HCT116 (cell line): ENCODE measurements around the gene KIF21B. TPM values are rescaled to one million over a fixed set of nuclear protein-coding genes. Genes with fewer than 3 reads are reported as not detected.
A peak's percentile ranks its signal among the peaks of the same experiment; 100 is the strongest.

Source experiments
- ATAC-seq: fragments of 200-7000 bp; cut with Tn5 transposase; 2 replicates; pipeline ENCODE4 v1.9.1; 2020; ENCODE audit warnings: mild to moderate bottlenecking, moderate library complexity
- BruUV-seq: library from RNA; stranded (reverse); fragments of 400-500 nt; replicated peaks from 2 replicates; lab custom pipeline; 2021; lab: Mats Ljungman, UMichigan
- CTCF ChIA-PET: fragments of 300-600 bp; sonication (Branson Sonifier 250); formaldehyde crosslinking; loops from one replicate; lab custom pipeline; 2021; ENCODE audit warnings: antibody characterized with exemption; lab: Charles Lee
- POLR2A ChIA-PET: fragments of 300-600, 350-600 bp; sonication (Branson Sonifier 250); formaldehyde crosslinking; loops from one replicate; lab custom pipeline; 2021; ENCODE audit warnings: antibody characterized with exemption; lab: Charles Lee
- RAD21 ChIA-PET, 2 experiments: fragments of 300-600 bp; sonication (Branson Sonifier 250); formaldehyde crosslinking; loops; one replicate each; lab custom pipeline; 2023; ENCODE audit warnings: low total read pairs in 2 of 2; ENCODE audit not compliant: uncharacterized antibody in 2 of 2, unreplicated experiment in 2 of 2, low non-redundant PET in 1 of 2; lab: Charles Lee
- DNase-seq: peaks from one replicate; pipeline ENCODE4 v3.0.0-alpha.2; 2010; ENCODE audit warnings: low read depth, low spot score
- H2AFZ ChIP-seq: fragments of 200-600 bp; shearing (Covaris generic), sonication (generic); 2 replicates; pipeline ENCODE4 v1.6.1; 2017; ENCODE audit warnings: low read depth, mixed run types, mixed read lengths, antibody characterized with exemption, low read length; ENCODE audit not compliant: poor library complexity, severe bottlenecking
- H3K27ac ChIP-seq: 2 replicates; pipeline ENCODE4 v1.5.1; 2012; ENCODE audit warnings: low read depth, low read length
- H3K27me3 ChIP-seq: fragments of 200-600 bp; sonication (generic); 2 replicates; pipeline ENCODE4 v1.6.1; 2016; ENCODE audit warnings: mixed run types, low read length, mixed read lengths; ENCODE audit not compliant: insufficient read depth
- H3K36me3 ChIP-seq, 2 experiments: fragments of 200-500 bp in 1 of 2; fragments of 200-600 bp in 1 of 2; sonication (Bioruptor generic) in 1 of 2; sonication (generic) in 1 of 2; 2 replicates each; pipeline versions ENCODE4 v1.5.1 to v1.6.1; 2014 to 2016; ENCODE audit warnings: low read length in 2 of 2, inconsistent platforms in 1 of 2, mixed read lengths in 1 of 2, mixed run types in 1 of 2; ENCODE audit not compliant: insufficient read depth in 2 of 2, control insufficient read depth in 1 of 2
- H3K4me1 ChIP-seq, 2 experiments: fragments of 200-600 bp in 1 of 2; sonication (generic) in 1 of 2; 2 replicates each; pipeline versions ENCODE4 v1.5.1 to v1.6.1; 2012 to 2017; ENCODE audit warnings: low read length in 2 of 2, inconsistent platforms in 1 of 2, mild to moderate bottlenecking in 1 of 2, mixed read lengths in 1 of 2, mixed run types in 1 of 2, moderate library complexity in 1 of 2; ENCODE audit not compliant: insufficient read depth in 2 of 2, control insufficient read depth in 1 of 2
- H3K4me2 ChIP-seq: fragments of 200-600 bp; sonication (generic); 2 replicates; pipeline ENCODE4 v1.6.1; 2017; ENCODE audit warnings: mixed run types, low read length, mixed read lengths
- H3K4me3 ChIP-seq, 2 experiments: fragments of 200-600 bp in 1 of 2; sonication (generic) in 1 of 2; replicated peaks in 1 of 2; 2 replicates each; pipeline ENCODE4 v1.5.1; 2011 to 2016; ENCODE audit warnings: low read length in 2 of 2, control low read depth in 1 of 2, low read depth in 1 of 2, mild to moderate bottlenecking in 1 of 2, mixed read lengths in 1 of 2, mixed run types in 1 of 2
- H3K79me2 ChIP-seq: fragments of 200-600 bp; sonication (generic); 2 replicates; pipeline ENCODE4 v1.6.1; 2017; ENCODE audit warnings: mild to moderate bottlenecking, mixed run types, low read length, moderate library complexity, mixed read lengths; ENCODE audit not compliant: insufficient read depth
- H3K9ac ChIP-seq: fragments of 200-600 bp; sonication (generic); 2 replicates; pipeline ENCODE4 v1.6.1; 2016; ENCODE audit warnings: low read length, mixed read lengths
- H3K9me2 ChIP-seq: fragments of 200-600 bp; sonication (generic), shearing (Covaris generic); 2 replicates; pipeline ENCODE4 v1.6.1; 2017; ENCODE audit warnings: mixed run types, mild to moderate bottlenecking, moderate library complexity; ENCODE audit not compliant: insufficient read depth
- H3K9me3 ChIP-seq, 2 experiments: fragments of 200-500 bp in 1 of 2; fragments of 200-600 bp in 1 of 2; sonication (Bioruptor generic) in 1 of 2; sonication (generic) in 1 of 2; 2 replicates each; pipeline ENCODE4 v1.6.1; 2014 to 2017; ENCODE audit warnings: low read length in 2 of 2, mixed read lengths in 2 of 2, inconsistent platforms in 1 of 2, low read depth in 1 of 2, mild to moderate bottlenecking in 1 of 2, mixed run types in 1 of 2, moderate library complexity in 1 of 2; ENCODE audit not compliant: control insufficient read depth in 1 of 2, insufficient read depth in 1 of 2
- H4K20me1 ChIP-seq: fragments of 200-600 bp; sonication (generic), shearing (Covaris generic); 2 replicates; pipeline ENCODE4 v1.6.1; 2017; ENCODE audit warnings: mixed run types, mild to moderate bottlenecking, moderate library complexity; ENCODE audit not compliant: insufficient read depth
- RAD21 ChIP-seq: IDR thresholded peaks from 2 replicates; pipeline ENCODE4 v1.6.1; 2012; ENCODE audit warnings: low read depth, mild to moderate bottlenecking
- intact Hi-C: fragments of 100-400 bp; cut with micrococcal nuclease; formaldehyde crosslinking; loops from 2 replicates; pipeline ENCODE4 v1.10.0; 2022
- total RNA-seq: library from RNA; stranded (reverse); gene quantifications from one replicate; pipeline ENCODE4 v1.2.1, GENCODE V29; 2021; ENCODE audit not compliant: unreplicated experiment
- TF ChIP-seq, protein P1 (sequence below): IDR thresholded peaks from 2 replicates; pipeline ENCODE4 v1.6.1; 2011; ENCODE audit warnings: mild to moderate bottlenecking, low read length, moderate library complexity; ENCODE audit not compliant: insufficient replicate concordance; ENCODE audit errors: extremely low read depth
- TF ChIP-seq, protein P2 (sequence below), 3 experiments: fragments of 200-600 bp in 1 of 3; sonication (generic) in 1 of 3; IDR thresholded peaks in 2 of 3; conservative IDR thresholded peaks in 1 of 3; 2 replicates each; pipeline ENCODE4 v1.5.1; 2012 to 2017; ENCODE audit warnings: low read depth in 2 of 3, low read length in 2 of 3, antibody characterized with exemption in 1 of 3, borderline replicate concordance in 1 of 3, control low read depth in 1 of 3, mild to moderate bottlenecking in 1 of 3, mixed read lengths in 1 of 3, mixed run types in 1 of 3, moderate library complexity in 1 of 3; ENCODE audit not compliant: insufficient read depth in 1 of 3
- TF ChIP-seq, protein P3 (sequence below): IDR thresholded peaks from 2 replicates; pipeline ENCODE4 v1.6.1; 2012

Gene KIF21B
- total RNA-seq, 1 experiment from 2014 or later, result 6.1 TPM

DNA sequence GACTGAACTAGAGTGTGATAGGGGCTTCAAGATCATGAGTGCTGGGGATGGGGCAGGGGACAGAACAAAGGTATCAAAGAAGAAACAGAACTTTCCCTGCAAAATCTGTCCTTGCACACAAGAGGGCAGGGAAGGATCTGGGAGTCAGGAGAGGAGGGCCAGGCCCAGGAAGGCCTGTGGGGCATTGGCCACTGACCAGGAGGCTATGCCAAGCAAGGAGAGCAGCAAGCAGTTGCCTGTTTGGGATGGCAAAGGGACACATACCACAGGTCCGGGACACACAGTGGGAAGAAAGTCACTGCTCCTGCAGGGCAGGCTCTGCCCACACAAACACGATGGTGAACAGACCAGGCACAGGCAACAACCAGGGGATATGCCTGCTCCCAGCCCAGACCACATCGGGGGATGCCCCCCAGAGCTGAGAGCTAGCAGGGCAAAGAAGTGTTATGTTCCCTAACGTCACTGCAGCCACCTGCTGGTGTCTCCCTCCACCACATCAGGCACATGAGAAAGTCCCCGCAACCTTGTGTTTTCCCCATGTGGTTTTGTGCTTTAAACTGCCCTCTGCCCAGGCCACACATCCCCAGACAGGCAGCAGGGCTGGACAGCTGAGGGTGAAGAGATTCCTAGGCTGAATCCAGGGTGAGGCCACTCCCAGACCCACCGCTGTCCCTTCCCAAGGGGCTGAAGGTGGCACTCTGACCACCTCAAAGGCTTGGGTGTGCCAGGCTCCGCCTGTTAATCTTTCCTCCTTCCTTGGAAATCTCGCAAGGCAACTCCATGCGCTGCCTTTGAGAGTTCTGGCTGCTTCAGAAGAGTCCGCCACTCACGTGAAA is 53.6 kb downstream of the KIF21B start:
- H3K9me2 ChIP-seq, result no peaks in the 10 kb centered on the region
- peaks cover 0 to 4% of the 10 kb centered on the region in 2 experiments; a peak in 2 of 4 replicates for H3K4me1 ChIP-seq
- TF ChIP-seq, protein P1, sequence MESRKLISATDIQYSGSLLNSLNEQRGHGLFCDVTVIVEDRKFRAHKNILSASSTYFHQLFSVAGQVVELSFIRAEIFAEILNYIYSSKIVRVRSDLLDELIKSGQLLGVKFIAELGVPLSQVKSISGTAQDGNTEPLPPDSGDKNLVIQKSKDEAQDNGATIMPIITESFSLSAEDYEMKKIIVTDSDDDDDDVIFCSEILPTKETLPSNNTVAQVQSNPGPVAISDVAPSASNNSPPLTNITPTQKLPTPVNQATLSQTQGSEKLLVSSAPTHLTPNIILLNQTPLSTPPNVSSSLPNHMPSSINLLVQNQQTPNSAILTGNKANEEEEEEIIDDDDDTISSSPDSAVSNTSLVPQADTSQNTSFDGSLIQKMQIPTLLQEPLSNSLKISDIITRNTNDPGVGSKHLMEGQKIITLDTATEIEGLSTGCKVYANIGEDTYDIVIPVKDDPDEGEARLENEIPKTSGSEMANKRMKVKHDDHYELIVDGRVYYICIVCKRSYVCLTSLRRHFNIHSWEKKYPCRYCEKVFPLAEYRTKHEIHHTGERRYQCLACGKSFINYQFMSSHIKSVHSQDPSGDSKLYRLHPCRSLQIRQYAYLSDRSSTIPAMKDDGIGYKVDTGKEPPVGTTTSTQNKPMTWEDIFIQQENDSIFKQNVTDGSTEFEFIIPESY, result no peak
- TF ChIP-seq, protein P2, sequence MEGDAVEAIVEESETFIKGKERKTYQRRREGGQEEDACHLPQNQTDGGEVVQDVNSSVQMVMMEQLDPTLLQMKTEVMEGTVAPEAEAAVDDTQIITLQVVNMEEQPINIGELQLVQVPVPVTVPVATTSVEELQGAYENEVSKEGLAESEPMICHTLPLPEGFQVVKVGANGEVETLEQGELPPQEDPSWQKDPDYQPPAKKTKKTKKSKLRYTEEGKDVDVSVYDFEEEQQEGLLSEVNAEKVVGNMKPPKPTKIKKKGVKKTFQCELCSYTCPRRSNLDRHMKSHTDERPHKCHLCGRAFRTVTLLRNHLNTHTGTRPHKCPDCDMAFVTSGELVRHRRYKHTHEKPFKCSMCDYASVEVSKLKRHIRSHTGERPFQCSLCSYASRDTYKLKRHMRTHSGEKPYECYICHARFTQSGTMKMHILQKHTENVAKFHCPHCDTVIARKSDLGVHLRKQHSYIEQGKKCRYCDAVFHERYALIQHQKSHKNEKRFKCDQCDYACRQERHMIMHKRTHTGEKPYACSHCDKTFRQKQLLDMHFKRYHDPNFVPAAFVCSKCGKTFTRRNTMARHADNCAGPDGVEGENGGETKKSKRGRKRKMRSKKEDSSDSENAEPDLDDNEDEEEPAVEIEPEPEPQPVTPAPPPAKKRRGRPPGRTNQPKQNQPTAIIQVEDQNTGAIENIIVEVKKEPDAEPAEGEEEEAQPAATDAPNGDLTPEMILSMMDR (IDR thresholded peaks at IDR 0.05 in 2 of 3, conservative IDR thresholded peaks at IDR 0.05 in 1 of 3; ENCODE audit: borderline replicate concordance in 1 of 3, insufficient read depth in 1 of 3, low read depth in 2 of 3, low read length in 2 of 3), result peak in 2 of 3 experiments; percentile 8 to 28; a peak in 1 of 6 replicates
- TF ChIP-seq RAD21, result peak; percentile 38; the same call in 1 of the 2 replicates
- TF ChIP-seq, protein P3, sequence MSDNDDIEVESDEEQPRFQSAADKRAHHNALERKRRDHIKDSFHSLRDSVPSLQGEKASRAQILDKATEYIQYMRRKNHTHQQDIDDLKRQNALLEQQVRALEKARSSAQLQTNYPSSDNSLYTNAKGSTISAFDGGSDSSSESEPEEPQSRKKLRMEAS, result no peak
- ATAC-seq (peak; percentile 9; the same call in 1 of the 2 replicates), DNase-seq (no peak)
- RAD21 ChIA-PET, result no interaction called here
- H3K27me3 ChIP-seq, result no peaks in the 10 kb centered on the region
- CTCF ChIA-PET, result interaction anchor here (3.2 to 3.3 kb wide), 2 partner anchors 75 to 348 kb away, joined by 16 to 17 read pairs; no protein-coding TSS in a partner anchor
- no peak overlapping the region for H3K27ac ChIP-seq
- no peak overlapping the region for H3K4me3 ChIP-seq
- no peaks in the 10 kb centered on the region for H3K9me3 ChIP-seq
- H3K9ac ChIP-seq, result no peak overlapping the region
- POLR2A ChIA-PET, result no interaction called here
- no peaks in the 10 kb centered on the region for H3K36me3 ChIP-seq
- no peaks in the 10 kb centered on the region for H4K20me1 ChIP-seq
- intact Hi-C loops, result loop anchor here (10.0 kb wide), 1 partner anchor 255 kb away; no protein-coding TSS in a partner anchor
- H2AFZ ChIP-seq, result no peak overlapping the region
- H3K79me2 ChIP-seq, result no peaks in the 10 kb centered on the region
- no peak overlapping the region for H3K4me2 ChIP-seq
- no TSS peak for BruUV-seq
